Neuronal stem cell (in vitro differentiated cells): ENCODE results near the gene CAMK2A.

Experiments used
- DNase-seq: peaks from one replicate; pipeline ENCODE4 v3.0.0-alpha.2; 2013; ENCODE audit warnings: low spot score
- H2AFZ ChIP-seq: one replicate; pipeline ENCODE4 v1.6.1; 2013; ENCODE audit warnings: mild to moderate bottlenecking, low read length, inconsistent platforms
- H2AK5ac ChIP-seq: 2 replicates; pipeline ENCODE4 v1.6.1; 2013; ENCODE audit warnings: low read depth, mild to moderate bottlenecking, inconsistent platforms, low read length, moderate library complexity, mixed read lengths
- H2BK120ac ChIP-seq: 2 replicates; pipeline ENCODE4 v1.6.1; 2013; ENCODE audit warnings: low read depth, mild to moderate bottlenecking, inconsistent platforms, low read length, moderate library complexity, mixed read lengths
- H2BK12ac ChIP-seq: one replicate; pipeline ENCODE4 v1.6.1; 2013; ENCODE audit warnings: low read length, inconsistent platforms
- H2BK15ac ChIP-seq: 2 replicates; pipeline ENCODE4 v1.6.1; 2013; ENCODE audit warnings: mild to moderate bottlenecking, low read length, inconsistent platforms, mixed read lengths
- H2BK5ac ChIP-seq: one replicate; pipeline ENCODE4 v1.6.1; 2013; ENCODE audit warnings: inconsistent platforms, mild to moderate bottlenecking, low read length, moderate library complexity
- H3K14ac ChIP-seq: one replicate; pipeline ENCODE4 v1.6.1; 2013; ENCODE audit warnings: low read length, inconsistent platforms
- H3K18ac ChIP-seq: 2 replicates; pipeline ENCODE4 v1.6.1; 2013; ENCODE audit warnings: low read length, inconsistent platforms
- H3K23ac ChIP-seq: 2 replicates; pipeline ENCODE4 v1.6.1; 2013; ENCODE audit warnings: low read depth, mild to moderate bottlenecking, mixed read lengths, low read length, inconsistent platforms; ENCODE audit not compliant: poor library complexity
- H3K27ac ChIP-seq: replicated peaks from 3 replicates; pipeline ENCODE4 v1.5.1; 2013; ENCODE audit warnings: low read length, inconsistent platforms
- H3K27me3 ChIP-seq, 3 experiments: 2 replicates each; pipeline ENCODE4 v1.6.1; 2013; ENCODE audit warnings: low read length in 3 of 3, mild to moderate bottlenecking in 2 of 3, inconsistent platforms in 1 of 3, low read depth in 1 of 3, mixed read lengths in 1 of 3, moderate library complexity in 1 of 3; ENCODE audit not compliant: control insufficient read depth in 3 of 3, insufficient read depth in 3 of 3
- H3K36me3 ChIP-seq, 2 donors: replicated peaks in 1 of 2; 2 replicates each; pipeline ENCODE4 v1.6.1; 2013; ENCODE audit warnings: low read length in 2 of 2; ENCODE audit not compliant: control insufficient read depth in 2 of 2, insufficient read depth in 2 of 2
- H3K4ac ChIP-seq: 2 replicates; pipeline ENCODE4 v1.6.1; 2013; ENCODE audit warnings: inconsistent platforms, mild to moderate bottlenecking, low read length, moderate library complexity
- H3K4me1 ChIP-seq, 2 donors: 1 replicate in 1 of 2; 2 replicates in 1 of 2; pipeline ENCODE4 v1.6.1; 2013; ENCODE audit warnings: low read length in 2 of 2, low read depth in 1 of 2; ENCODE audit not compliant: control insufficient read depth in 2 of 2, insufficient read depth in 1 of 2
- H3K4me2 ChIP-seq: one replicate; pipeline ENCODE4 v1.6.1; 2013; ENCODE audit warnings: mild to moderate bottlenecking, low read length, inconsistent platforms; ENCODE audit not compliant: insufficient read depth, poor library complexity, severe bottlenecking
- H3K4me3 ChIP-seq, 2 donors: 2 replicates each; pipeline ENCODE4 v1.5.1; 2013; ENCODE audit warnings: low read length in 2 of 2, mild to moderate bottlenecking in 2 of 2, inconsistent platforms in 1 of 2, moderate library complexity in 1 of 2
- H3K79me1 ChIP-seq: one replicate; pipeline ENCODE4 v1.6.1; 2013; ENCODE audit warnings: low read depth, mild to moderate bottlenecking, inconsistent platforms, low read length, moderate library complexity
- H3K9ac ChIP-seq: one replicate; pipeline ENCODE4 v1.6.1; 2013; ENCODE audit warnings: mild to moderate bottlenecking, low read depth, low read length, inconsistent platforms; ENCODE audit not compliant: poor library complexity
- H3K9me3 ChIP-seq, 2 donors: replicated peaks in 1 of 2; 2 replicates each; pipeline versions ENCODE3 to v1.6.1; 2013; ENCODE audit warnings: low read length in 2 of 2, mild to moderate bottlenecking in 2 of 2, inconsistent platforms in 1 of 2, low read depth in 1 of 2, mixed read lengths in 1 of 2, moderate library complexity in 1 of 2; ENCODE audit not compliant: control insufficient read depth in 2 of 2, insufficient read depth in 1 of 2
- H4K8ac ChIP-seq: one replicate; pipeline ENCODE4 v1.6.1; 2013; ENCODE audit warnings: low read depth, mild to moderate bottlenecking, inconsistent platforms, low read length, moderate library complexity
- H4K91ac ChIP-seq: one replicate; pipeline ENCODE4 v1.6.1; 2013; ENCODE audit warnings: low read length, low read depth, mild to moderate bottlenecking, inconsistent platforms; ENCODE audit not compliant: poor library complexity
- WGBS, 2 donors: extraction: QIAGEN DNeasy Blood & Tissue Kit; methylation state at CpG; one replicate each; pipeline ENCODE4 v1.1.7; 2013; ENCODE audit warnings: missing lambda C conversion rate in 2 of 2, mixed read lengths in 1 of 2; ENCODE audit not compliant: insufficient read length in 2 of 2, insufficient replicate concordance in 1 of 2; ENCODE audit errors: extremely low coverage in 2 of 2; 5-methylcytosine and 5-hydroxymethylcytosine counted together

The CAMK2A gene

DNA sequence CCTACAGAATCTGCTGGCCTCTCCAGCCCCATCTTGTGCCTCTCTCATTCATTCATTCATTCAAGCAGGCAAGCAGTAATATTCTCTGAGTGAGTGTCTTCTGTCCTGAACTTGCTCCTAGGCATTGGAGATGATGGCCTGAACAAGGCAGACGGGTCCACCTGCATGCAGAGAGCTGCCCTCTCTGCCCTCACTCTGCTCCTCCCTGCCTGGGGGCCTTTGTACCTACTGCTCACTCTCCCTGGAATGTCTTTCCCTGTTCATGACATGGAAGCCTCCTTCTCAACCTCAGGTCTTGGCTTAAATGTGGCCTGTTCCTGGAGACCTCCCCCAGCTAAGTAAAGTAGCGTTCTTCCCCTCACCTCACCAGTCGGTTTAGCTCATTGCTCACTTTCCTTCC, 116.4 kb downstream of the CAMK2A start:
- Histone ChIP-seq H3K23ac (no peak overlapping the region), H3K36me3 (no peaks in the 10 kb centered on the region), H3K27ac (no peak overlapping the region), H4K91ac (no peak overlapping the region), H3K4ac (no peak overlapping the region), H4K8ac (no peak overlapping the region), H3K14ac (no peak overlapping the region), H3K18ac (no peak overlapping the region), H3K4me2 (no peak overlapping the region), H3K9me3 (no peaks in the 10 kb centered on the region), H2BK5ac (no peak overlapping the region), H3K27me3 (peaks cover 0 to 35% (median 18%) of the 10 kb centered on the region in 3 experiments), H2BK12ac (no peak overlapping the region), H2BK15ac (no peak overlapping the region), H2BK120ac (no peak overlapping the region), H3K9ac (no peak overlapping the region), H3K79me1 (no peaks in the 10 kb centered on the region), H2AFZ (no peak overlapping the region), H2AK5ac (no peak overlapping the region), H3K4me3 (no peak overlapping the region), H3K4me1 (peaks cover 1 to 6% of the 10 kb centered on the region in 2 donors)
- DNase-seq, result no peak
- no CpG with 5 or more reads among the region's 3 CpGs for WGBS, 2 donors

DNA sequence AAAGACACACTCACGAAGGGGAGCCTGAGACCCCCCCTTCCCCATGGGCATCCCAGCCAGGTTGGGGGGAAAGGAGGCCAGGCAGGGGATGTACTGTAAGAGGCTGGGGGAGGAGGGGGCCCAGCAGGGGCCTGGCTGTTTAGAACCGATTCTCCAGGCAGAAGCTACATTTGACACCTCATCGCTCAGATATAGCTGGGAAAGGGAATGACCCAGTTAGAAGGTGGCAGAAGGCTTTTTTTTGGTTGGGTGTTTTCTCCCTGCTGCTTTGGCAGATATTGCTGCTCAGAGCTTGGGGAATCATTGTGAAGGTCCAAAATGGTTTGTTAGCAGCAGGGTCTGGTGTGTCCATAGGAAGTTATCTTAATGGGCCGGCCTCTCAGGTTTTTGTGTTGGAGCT, 117.0 kb downstream of the CAMK2A start:
- H3K79me1 ChIP-seq, result no peaks in the 10 kb centered on the region
- peaks cover 0 to 40% (median 24%) of the 10 kb centered on the region in 3 experiments for H3K27me3 ChIP-seq
- no peak overlapping the region for H3K23ac ChIP-seq
- no peak for DNase-seq
- no peak overlapping the region for H3K4ac ChIP-seq
- H3K9ac ChIP-seq, result no peak overlapping the region
- no peaks in the 10 kb centered on the region for H3K36me3 ChIP-seq
- H3K9me3 ChIP-seq, result no peaks in the 10 kb centered on the region
- no peak overlapping the region for H4K8ac ChIP-seq
- no peak overlapping the region for H3K18ac ChIP-seq
- H3K4me1 ChIP-seq, result peaks cover 1 to 12% of the 10 kb centered on the region in 2 donors
- H4K91ac ChIP-seq, result no peak overlapping the region
- H3K4me3 ChIP-seq, result no peak overlapping the region
- no peak overlapping the region for H3K4me2 ChIP-seq
- no peak overlapping the region for H2AK5ac ChIP-seq
- no peak overlapping the region for H2BK5ac ChIP-seq
- no peak overlapping the region for H3K27ac ChIP-seq
- H3K14ac ChIP-seq, result no peak overlapping the region
- no peak overlapping the region for H2BK15ac ChIP-seq
- H2AFZ ChIP-seq, result no peak overlapping the region
- no peak overlapping the region for H2BK12ac ChIP-seq
- no CpG with 5 or more reads among the region's 4 CpGs for WGBS, 2 donors
- H2BK120ac ChIP-seq, result no peak overlapping the region

DNA sequence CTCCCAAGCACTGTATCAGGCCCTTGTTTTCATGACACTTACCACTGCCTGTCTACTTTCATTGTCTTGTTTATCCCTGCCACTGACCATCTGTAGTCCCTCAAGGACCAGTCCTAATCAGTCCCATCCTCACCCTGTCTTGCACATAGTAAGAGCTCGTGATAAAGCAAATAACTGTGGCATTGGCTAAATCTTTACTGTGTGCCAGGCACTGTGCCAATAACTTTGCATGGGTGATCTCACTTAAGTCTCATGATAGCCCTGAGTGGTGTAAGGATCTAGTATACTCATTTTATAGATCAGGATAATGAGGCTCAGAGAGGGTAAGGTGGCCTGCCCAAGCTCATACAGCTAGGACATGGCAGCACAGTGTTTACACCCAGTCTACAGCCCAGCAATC, 117.4 kb downstream of the CAMK2A start:
- H3K4ac ChIP-seq, result no peak overlapping the region
- H2BK120ac ChIP-seq, result no peak overlapping the region
- H2BK5ac ChIP-seq, result no peak overlapping the region
- H2BK15ac ChIP-seq, result no peak overlapping the region
- H3K9me3 ChIP-seq, result no peaks in the 10 kb centered on the region
- peaks cover 2 to 40% (median 28%) of the 10 kb centered on the region in 3 experiments for H3K27me3 ChIP-seq
- H3K27ac ChIP-seq, result no peak overlapping the region
- H3K9ac ChIP-seq, result no peak overlapping the region
- WGBS, 2 donors, result no CpG with 5 or more reads among the region's 1 CpG
- no peak overlapping the region for H3K4me3 ChIP-seq
- no peak overlapping the region for H3K14ac ChIP-seq
- peaks cover 1 to 13% of the 10 kb centered on the region in 2 donors for H3K4me1 ChIP-seq
- no peak overlapping the region for H3K4me2 ChIP-seq
- DNase-seq, result no peak
- no peaks in the 10 kb centered on the region for H3K79me1 ChIP-seq
- H2AFZ ChIP-seq, result no peak overlapping the region
- no peak overlapping the region for H2BK12ac ChIP-seq
- H3K23ac ChIP-seq, result no peak overlapping the region
- H4K8ac ChIP-seq, result no peak overlapping the region
- no peak overlapping the region for H4K91ac ChIP-seq
- H3K36me3 ChIP-seq, result no peaks in the 10 kb centered on the region
- no peak overlapping the region for H3K18ac ChIP-seq
- peak overlapping the region; percentile 36 for H2AK5ac ChIP-seq
